SK-N-MC (cell line): ENCODE measurements around the gene WBP1L.

Experiments
- EZH2 ChIP-seq: fragments of 200-600 bp; sonication (generic); IDR thresholded peaks from one replicate; pipeline ENCODE4 v1.6.1; 2017; ENCODE audit warnings: antibody characterized with exemption
- FOXP2 ChIP-seq: optimal IDR thresholded peaks from 2 replicates; pipeline ENCODE3; 2011; ENCODE audit warnings: mild to moderate bottlenecking, moderate library complexity; ENCODE audit not compliant: insufficient read depth; ENCODE audit errors: extremely low read length, control extremely low read depth
- POLR2AphosphoS5 ChIP-seq: IDR thresholded peaks from 2 replicates; pipeline ENCODE4 v1.6.1; 2012; ENCODE audit warnings: mild to moderate bottlenecking, low read depth, low read length, borderline replicate concordance

GRCh38 chr10:102698894-102699293 lies 44.9 kb upstream of the WBP1L start:
- TF ChIP-seq EZH2 (no peak), POLR2AphosphoS5 (no peak), FOXP2 (no peak)
